ENCODE results near the gene GPLD1. TPM values are rescaled to one million over a fixed set of nuclear protein-coding genes. Genes with fewer than 3 reads are reported as not detected.

The GPLD1 gene
- total and polyA plus RNA-seq, 2 donors: 1.3 to 7.7 TPM

DNA sequence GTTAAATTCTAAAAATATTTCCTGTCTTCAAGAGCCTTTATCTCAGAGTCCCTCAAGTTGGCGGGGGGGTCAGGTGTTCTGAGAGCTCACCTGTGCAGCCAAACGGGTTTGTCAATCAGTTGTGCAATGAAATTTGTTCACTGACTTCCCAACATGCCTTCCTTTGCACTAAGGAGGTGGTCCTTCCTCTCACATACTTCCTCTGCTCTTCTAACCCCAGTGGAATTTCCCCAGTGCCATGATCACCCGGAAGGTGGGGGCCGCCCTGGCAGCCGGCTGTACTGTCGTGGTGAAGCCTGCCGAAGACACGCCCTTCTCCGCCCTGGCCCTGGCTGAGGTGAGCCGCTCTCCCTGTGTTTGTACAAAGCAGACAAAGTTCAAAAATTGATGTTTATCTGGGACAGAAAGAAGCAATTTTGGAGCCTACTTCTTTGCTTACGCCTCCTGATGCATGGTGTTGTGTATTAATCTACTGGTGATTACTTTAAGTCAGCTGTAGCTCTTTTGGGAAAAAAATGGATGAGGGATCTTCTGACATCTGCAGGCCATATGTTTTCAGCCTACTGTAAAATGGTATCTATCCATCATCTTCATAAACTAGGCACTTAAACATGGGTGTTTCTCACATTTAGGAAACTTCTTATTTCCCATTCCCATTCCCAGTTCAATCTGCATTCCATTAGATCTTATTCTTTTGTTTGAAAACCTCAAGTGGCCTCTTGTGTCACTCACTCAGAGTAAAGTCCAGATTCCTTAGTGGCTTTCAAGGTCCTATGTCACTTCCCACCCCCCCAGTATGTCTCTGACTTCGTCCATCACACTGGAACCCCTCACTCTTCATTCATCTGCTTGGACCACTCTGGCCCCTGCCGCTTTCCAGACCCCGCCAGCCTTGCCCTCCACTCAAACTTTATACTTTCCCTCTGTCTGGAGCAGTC is 15.5 kb upstream of the GPLD1 start:
- 93% methylated on average over 14 of the region's 14 CpGs for WGBS
- Histone ChIP-seq H3K27me3 (ENCODE audit: control insufficient read depth in 2 of 2, insufficient read depth in 1 of 2, low read length in 1 of 2) (no peaks in the 10 kb centered on the region), H3K4me3 (ENCODE audit: low read length in 2 of 2) (no peak overlapping the region), H3K36me3 (ENCODE audit: control insufficient read depth in 2 of 2, insufficient read depth in 2 of 2, low read length in 1 of 2) (peaks cover 29 to 38% of the 10 kb centered on the region in 2 donors), H3K27ac (ENCODE audit: low read depth in 1 of 2, low read length in 1 of 2) (no peak overlapping the region), H3K9me3 (ENCODE audit: control insufficient read depth in 2 of 2, insufficient read depth in 1 of 2, low read length in 1 of 2) (peaks cover 0 to 3% of the 10 kb centered on the region in 2 donors), H3K4me1 (ENCODE audit: control insufficient read depth in 2 of 2, insufficient read depth in 2 of 2, low read length in 2 of 2) (no peaks in the 10 kb centered on the region)
- DNase-seq (ENCODE audit: low read depth in 6 of 9, low spot score in 9 of 9): no peak

DNA sequence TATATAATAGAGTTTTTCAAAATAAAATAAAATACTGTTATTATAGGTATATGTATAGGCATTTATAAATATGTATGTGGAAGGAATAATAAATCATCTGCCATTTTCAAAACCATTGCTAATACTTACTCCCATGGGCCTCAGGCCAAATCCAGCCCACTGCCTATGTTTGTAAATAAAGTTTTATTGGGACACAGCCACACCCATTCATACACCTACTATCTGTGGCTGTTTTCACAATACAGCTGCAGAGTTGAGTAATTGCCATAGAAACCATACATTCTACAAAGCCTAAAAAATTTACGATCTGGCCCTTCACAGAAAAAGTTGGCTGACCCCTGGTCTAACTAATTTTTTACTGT is 14.9 kb upstream of the GPLD1 start:
- Histone ChIP-seq H3K27me3 (ENCODE audit: control insufficient read depth in 2 of 2, insufficient read depth in 1 of 2, low read length in 1 of 2) (no peaks in the 10 kb centered on the region), H3K9me3 (ENCODE audit: control insufficient read depth in 2 of 2, insufficient read depth in 1 of 2, low read length in 1 of 2) (peaks cover 0 to 3% of the 10 kb centered on the region in 2 donors), H3K4me3 (ENCODE audit: low read length in 2 of 2) (no peak overlapping the region), H3K4me1 (ENCODE audit: control insufficient read depth in 2 of 2, insufficient read depth in 2 of 2, low read length in 2 of 2) (peaks cover under 1 to 5% of the 10 kb centered on the region in 2 donors), H3K27ac (ENCODE audit: low read depth in 1 of 2, low read length in 1 of 2) (no peak overlapping the region), H3K36me3 (ENCODE audit: control insufficient read depth in 2 of 2, insufficient read depth in 2 of 2, low read length in 1 of 2) (peaks cover 29 to 38% of the 10 kb centered on the region in 2 donors)
- WGBS: 100% methylated on average over 1 of the region's 1 CpG
- no peak for DNase-seq (ENCODE audit: low read depth in 6 of 9, low spot score in 9 of 9)

DNA sequence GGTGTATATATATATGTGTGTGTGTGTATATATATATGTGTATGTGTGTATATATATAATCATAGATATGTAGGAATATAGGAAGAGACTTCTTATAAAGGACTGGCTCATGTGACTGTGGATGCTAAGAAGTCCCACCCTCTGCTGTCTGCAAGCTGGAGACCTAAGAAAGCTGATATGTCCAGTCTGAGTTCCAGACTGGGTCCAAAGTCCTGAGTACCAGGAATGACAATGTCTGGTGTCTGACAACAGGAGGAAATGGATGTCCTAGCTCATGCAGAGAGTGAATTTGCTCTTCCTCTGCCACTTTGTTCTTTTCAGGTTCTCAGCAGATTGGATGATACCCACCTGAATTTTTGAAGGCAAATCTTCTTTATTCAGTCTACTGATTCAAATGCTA is 12.5 kb upstream of the GPLD1 start:
- Histone ChIP-seq H3K36me3 (ENCODE audit: control insufficient read depth in 2 of 2, insufficient read depth in 2 of 2, low read length in 1 of 2) (peaks cover 35 to 42% of the 10 kb centered on the region in 2 donors), H3K27me3 (ENCODE audit: control insufficient read depth in 2 of 2, insufficient read depth in 1 of 2, low read length in 1 of 2) (no peaks in the 10 kb centered on the region), H3K4me3 (ENCODE audit: low read length in 2 of 2) (no peak overlapping the region), H3K27ac (ENCODE audit: low read depth in 1 of 2, low read length in 1 of 2) (no peak overlapping the region), H3K9me3 (ENCODE audit: control insufficient read depth in 2 of 2, insufficient read depth in 1 of 2, low read length in 1 of 2) (peaks cover 0 to 6% of the 10 kb centered on the region in 2 donors), H3K4me1 (ENCODE audit: control insufficient read depth in 2 of 2, insufficient read depth in 2 of 2, low read length in 2 of 2) (peaks cover 10 to 16% of the 10 kb centered on the region in 2 donors)
- DNase-seq (ENCODE audit: low read depth in 6 of 9, low spot score in 9 of 9): no peak

DNA sequence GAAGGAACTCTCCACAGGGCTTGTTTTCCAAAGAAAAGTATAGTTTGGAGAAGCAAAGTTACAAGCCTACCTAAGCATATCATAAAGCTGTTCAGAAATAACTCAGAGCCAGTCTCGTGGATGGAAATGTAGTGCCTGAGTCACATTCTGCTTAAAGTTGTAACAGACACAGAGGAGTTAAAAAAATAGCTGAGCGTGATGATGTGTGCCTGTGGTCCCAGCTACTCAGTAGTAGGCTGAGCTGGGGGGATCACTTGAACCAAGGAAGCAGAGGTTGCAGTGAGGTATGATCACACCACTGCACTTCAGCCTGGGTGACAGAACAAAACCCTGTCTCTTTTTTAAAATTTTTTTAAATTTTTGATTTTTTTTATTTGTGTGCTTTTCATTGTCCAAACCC is 12.0 kb upstream of the GPLD1 start:
- H3K4me3 ChIP-seq (ENCODE audit: low read length in 2 of 2): no peak overlapping the region
- H3K27ac ChIP-seq (ENCODE audit: low read depth in 1 of 2, low read length in 1 of 2): no peak overlapping the region
- DNase-seq (ENCODE audit: low read depth in 6 of 9, low spot score in 9 of 9): no peak
- peaks cover 0 to 8% of the 10 kb centered on the region in 2 donors for H3K9me3 ChIP-seq (ENCODE audit: control insufficient read depth in 2 of 2, insufficient read depth in 1 of 2, low read length in 1 of 2)
- 85% methylated on average over 2 of the region's 2 CpGs for WGBS
- peaks cover 10 to 16% of the 10 kb centered on the region in 2 donors for H3K4me1 ChIP-seq (ENCODE audit: control insufficient read depth in 2 of 2, insufficient read depth in 2 of 2, low read length in 2 of 2)
- H3K27me3 ChIP-seq (ENCODE audit: control insufficient read depth in 2 of 2, insufficient read depth in 1 of 2, low read length in 1 of 2): no peaks in the 10 kb centered on the region
- H3K36me3 ChIP-seq (ENCODE audit: control insufficient read depth in 2 of 2, insufficient read depth in 2 of 2, low read length in 1 of 2): peaks cover 31 to 43% of the 10 kb centered on the region in 2 donors

DNA sequence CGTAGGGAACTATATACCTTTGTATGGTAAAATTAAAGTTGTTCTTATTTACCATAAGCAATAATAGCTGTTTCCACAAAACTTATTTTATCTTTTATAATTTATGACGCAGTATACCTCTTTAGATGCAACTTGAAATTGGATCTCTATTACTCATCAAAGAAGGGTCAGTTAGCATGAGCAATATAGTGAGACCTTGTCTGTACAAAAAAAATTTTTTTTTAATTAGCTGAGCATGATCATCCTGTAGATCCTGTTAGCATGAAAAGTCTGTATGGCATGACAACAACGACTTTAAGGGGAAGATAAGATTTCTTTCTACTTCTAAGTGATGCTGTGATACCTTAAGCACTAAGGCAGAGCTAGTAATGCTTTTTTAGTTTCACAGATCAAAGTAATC is 11.3 kb upstream of the GPLD1 start:
- Histone ChIP-seq H3K27ac (ENCODE audit: low read depth in 1 of 2, low read length in 1 of 2) (no peak overlapping the region), H3K27me3 (ENCODE audit: control insufficient read depth in 2 of 2, insufficient read depth in 1 of 2, low read length in 1 of 2) (no peaks in the 10 kb centered on the region), H3K9me3 (ENCODE audit: control insufficient read depth in 2 of 2, insufficient read depth in 1 of 2, low read length in 1 of 2) (peaks cover 0 to 8% of the 10 kb centered on the region in 2 donors), H3K4me1 (ENCODE audit: control insufficient read depth in 2 of 2, insufficient read depth in 2 of 2, low read length in 2 of 2) (peaks cover 14 to 18% of the 10 kb centered on the region in 2 donors), H3K4me3 (ENCODE audit: low read length in 2 of 2) (no peak overlapping the region), H3K36me3 (ENCODE audit: control insufficient read depth in 2 of 2, insufficient read depth in 2 of 2, low read length in 1 of 2) (peaks cover 27 to 38% of the 10 kb centered on the region in 2 donors)
- 76% methylated on average over 3 of the region's 3 CpGs for WGBS
- DNase-seq (ENCODE audit: low read depth in 6 of 9, low spot score in 9 of 9): no peak

DNA sequence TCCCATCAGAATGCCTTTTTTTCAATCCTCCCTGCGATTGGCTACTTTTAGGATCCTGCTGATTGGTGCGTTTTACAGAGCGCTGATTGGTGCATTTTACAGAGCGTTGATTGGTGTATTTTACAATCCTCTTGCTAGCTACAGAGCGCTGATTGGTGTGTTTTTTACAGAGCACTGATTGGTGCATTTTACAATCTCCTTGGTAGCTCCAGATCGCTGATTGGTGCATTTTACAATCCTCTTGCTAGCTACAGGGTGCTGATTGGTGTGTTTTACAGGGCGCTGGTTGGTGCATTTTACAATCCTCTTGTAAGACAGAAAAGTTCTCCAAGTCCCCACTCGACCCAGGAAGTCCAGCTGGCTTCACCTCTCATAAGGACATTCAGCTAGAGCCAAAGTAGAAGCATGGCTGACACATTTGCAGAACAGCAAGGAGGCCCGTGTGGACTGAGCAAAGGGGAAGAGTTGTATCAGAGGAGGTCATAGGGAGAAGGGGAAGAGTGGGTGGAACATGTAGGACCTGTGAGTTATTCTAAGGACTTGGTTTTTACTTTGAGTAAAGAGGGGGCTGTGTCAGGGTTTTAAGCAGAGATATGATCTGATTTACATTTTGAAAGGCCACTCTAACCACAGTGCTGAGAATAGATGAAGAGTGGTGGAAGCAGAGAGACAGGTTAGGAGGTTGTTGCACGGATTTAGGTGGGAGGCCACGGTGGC is 8.0 kb upstream of the GPLD1 start:
- DNase-seq (ENCODE audit: low read depth in 6 of 9, low spot score in 9 of 9): no peak
- Histone ChIP-seq H3K4me3 (ENCODE audit: low read length in 2 of 2) (no peak overlapping the region), H3K9me3 (ENCODE audit: control insufficient read depth in 2 of 2, insufficient read depth in 1 of 2, low read length in 1 of 2) (peaks cover 0 to 8% of the 10 kb centered on the region in 2 donors), H3K27ac (ENCODE audit: low read depth in 1 of 2, low read length in 1 of 2) (no peak overlapping the region), H3K27me3 (ENCODE audit: control insufficient read depth in 2 of 2, insufficient read depth in 1 of 2, low read length in 1 of 2) (no peaks in the 10 kb centered on the region), H3K4me1 (ENCODE audit: control insufficient read depth in 2 of 2, insufficient read depth in 2 of 2, low read length in 2 of 2) (peaks cover 25 to 26% of the 10 kb centered on the region in 2 donors), H3K36me3 (ENCODE audit: control insufficient read depth in 2 of 2, insufficient read depth in 2 of 2, low read length in 1 of 2) (peaks cover 1 to 14% of the 10 kb centered on the region in 2 donors)
- WGBS: 96% methylated on average over 11 of the region's 11 CpGs

DNA sequence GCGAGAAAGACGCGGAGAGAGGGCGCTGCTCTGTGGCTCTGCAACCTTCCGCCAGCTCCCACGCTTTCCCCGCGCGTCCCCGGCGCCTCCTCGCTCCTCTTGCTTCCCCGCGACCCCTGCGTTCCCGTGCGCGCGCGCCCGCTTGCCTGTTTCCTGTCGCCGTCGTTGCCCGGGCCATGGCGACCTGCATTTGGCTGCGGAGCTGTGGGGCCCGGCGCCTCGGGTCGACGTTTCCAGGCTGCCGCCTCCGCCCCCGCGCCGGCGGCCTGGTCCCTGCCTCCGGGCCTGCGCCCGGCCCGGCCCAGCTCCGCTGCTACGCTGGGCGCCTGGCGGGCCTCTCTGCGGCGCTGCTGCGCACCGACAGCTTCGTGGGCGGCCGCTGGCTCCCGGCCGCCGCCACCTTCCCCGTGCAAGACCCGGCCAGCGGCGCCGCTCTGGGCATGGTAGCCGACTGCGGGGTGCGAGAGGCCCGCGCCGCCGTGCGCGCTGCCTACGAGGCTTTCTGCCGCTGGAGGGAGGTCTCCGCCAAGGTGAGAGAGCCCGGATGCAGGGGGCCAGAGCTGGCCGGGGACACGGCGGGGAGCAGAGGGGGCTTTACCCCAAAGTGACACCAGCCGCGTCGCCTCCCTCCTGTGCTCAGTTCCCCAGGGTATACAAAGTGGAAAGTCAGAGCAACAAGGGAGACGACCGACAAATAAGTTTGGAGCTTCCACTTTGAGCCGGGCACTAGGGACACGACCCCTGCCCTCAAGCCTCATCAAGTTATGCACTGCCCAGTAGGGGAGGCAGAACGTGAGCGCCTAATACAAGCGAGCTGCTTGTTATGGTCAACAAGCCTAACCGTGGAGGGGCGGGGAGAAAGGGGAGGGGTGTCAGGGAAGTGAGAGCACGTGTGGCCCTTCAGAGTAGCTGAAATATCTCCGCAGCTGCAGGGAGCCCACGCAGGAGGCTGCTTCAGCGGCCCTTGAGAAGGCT is 5.7 kb upstream of the GPLD1 start, which contains the start of gene ALDH5A1:
Gene ALDH5A1, plus strand, starts transcription at position 149 of the 975 bp plus-strand sequence. Its CDS starts 28 bp downstream, at position 177.
- peak; percentile 59 to 94 (median 79) for DNase-seq (ENCODE audit: low read depth in 6 of 9, low spot score in 9 of 9)
- Histone ChIP-seq H3K27ac (ENCODE audit: low read depth in 1 of 2, low read length in 1 of 2) (peak within 1 kb of the TSS; percentile 76 to 90), H3K27me3 (ENCODE audit: control insufficient read depth in 2 of 2, insufficient read depth in 1 of 2, low read length in 1 of 2) (no peaks in the 10 kb centered on the region), H3K4me1 (ENCODE audit: control insufficient read depth in 2 of 2, insufficient read depth in 2 of 2, low read length in 2 of 2) (peaks cover 25 to 26% of the 10 kb centered on the region in 2 donors), H3K9me3 (ENCODE audit: control insufficient read depth in 2 of 2, insufficient read depth in 1 of 2, low read length in 1 of 2) (peaks cover 0 to 8% of the 10 kb centered on the region in 2 donors), H3K4me3 (ENCODE audit: low read length in 2 of 2) (peak within 1 kb of the TSS; percentile 65 to 84), H3K36me3 (ENCODE audit: control insufficient read depth in 2 of 2, insufficient read depth in 2 of 2, low read length in 1 of 2) (peaks cover 0 to 14% of the 10 kb centered on the region in 2 donors)
- under 1% methylated on average over 93 of the region's 93 CpGs for WGBS

DNA sequence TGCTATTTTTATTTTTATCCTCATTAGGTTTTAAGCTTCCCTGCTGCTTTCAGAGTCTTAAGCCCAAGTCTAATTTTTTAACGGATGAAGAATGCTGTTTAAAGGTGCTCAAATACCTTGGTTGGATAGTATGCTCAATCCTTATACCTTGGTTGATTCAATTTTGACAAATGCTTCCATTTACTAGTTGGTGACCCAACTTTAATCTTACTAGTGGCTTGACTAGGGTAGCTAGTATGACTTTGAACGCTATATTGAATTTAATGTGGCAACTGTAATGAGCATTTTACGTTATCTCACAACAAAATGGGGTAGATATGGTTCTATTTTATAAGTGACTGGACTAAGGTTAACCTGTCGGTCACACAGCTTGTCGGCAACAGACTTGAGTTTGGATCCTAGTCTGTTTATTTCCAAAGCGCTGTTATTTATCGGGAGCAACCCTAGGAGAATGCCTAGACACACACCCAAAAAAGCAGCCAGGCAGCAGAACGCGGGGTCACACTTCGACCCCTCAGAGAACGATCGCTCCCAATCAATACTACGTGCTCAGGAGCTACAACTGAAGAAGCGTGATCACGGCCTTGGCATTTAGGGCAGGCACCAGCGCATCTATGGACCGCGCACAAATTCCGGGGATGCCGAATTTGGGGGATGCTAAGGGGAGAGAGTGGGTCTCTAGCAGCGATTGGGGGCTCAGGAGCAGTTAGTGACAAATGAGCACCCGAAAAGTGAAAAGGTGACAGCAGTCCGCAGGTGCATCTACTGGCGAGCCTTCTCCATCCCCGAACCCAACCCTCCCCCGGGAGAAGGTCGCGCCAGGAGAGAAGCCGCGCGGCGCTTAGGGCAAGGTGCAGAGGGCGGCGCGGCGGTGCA is 4.8 kb upstream of the GPLD1 start:
- peaks cover 0 to 8% of the 10 kb centered on the region in 2 donors for H3K9me3 ChIP-seq (ENCODE audit: control insufficient read depth in 2 of 2, insufficient read depth in 1 of 2, low read length in 1 of 2)
- peak overlapping the region; percentile 65 to 84 for H3K4me3 ChIP-seq (ENCODE audit: low read length in 2 of 2)
- no peaks in the 10 kb centered on the region for H3K27me3 ChIP-seq (ENCODE audit: control insufficient read depth in 2 of 2, insufficient read depth in 1 of 2, low read length in 1 of 2)
- H3K4me1 ChIP-seq (ENCODE audit: control insufficient read depth in 2 of 2, insufficient read depth in 2 of 2, low read length in 2 of 2): peaks cover 20 to 25% of the 10 kb centered on the region in 2 donors
- no peak for DNase-seq (ENCODE audit: low read depth in 6 of 9, low spot score in 9 of 9)
- H3K36me3 ChIP-seq (ENCODE audit: control insufficient read depth in 2 of 2, insufficient read depth in 2 of 2, low read length in 1 of 2): peaks cover 0 to 14% of the 10 kb centered on the region in 2 donors
- 19% methylated on average over 36 of the region's 36 CpGs for WGBS
- peak overlapping the region; percentile 55 to 76 for H3K27ac ChIP-seq (ENCODE audit: low read depth in 1 of 2, low read length in 1 of 2)

Measured in thymus (tissue), 11 donors.